Heart right ventricle (tissue), 16 donors: ENCODE data around the gene DNAAF8. TPM values are rescaled to one million over a fixed set of nuclear protein-coding genes. Genes with fewer than 3 reads are reported as not detected.

ENCODE experiments used
- ATAC-seq, 8 donors: fragments of 200-7000 bp; cut with Tn5 transposase; one replicate each; pipeline ENCODE4 v1.9.1; 2020; ENCODE audit warnings: mild to moderate bottlenecking in 8 of 8, moderate library complexity in 8 of 8, moderate number of reproducible peaks in 1 of 8
- DNase-seq, 2 donors: peaks; one replicate each; pipeline ENCODE4 v3.0.0-alpha.2; 2020
- H3K27ac ChIP-seq, 10 donors: fragments of 200-600 bp; sonication (generic) in 2 of 10; one replicate each; pipeline versions ENCODE4 v1.5.0 to v1.8.0; 2020 to 2022; ENCODE audit warnings: mild to moderate bottlenecking in 3 of 10
- H3K27me3 ChIP-seq, 7 donors: fragments of 200-600 bp; one replicate each; pipeline ENCODE4 v1.8.0; 2021 to 2022; ENCODE audit warnings: mild to moderate bottlenecking in 2 of 7
- H3K36me3 ChIP-seq, 9 donors: fragments of 200-600 bp; sonication (generic) in 1 of 9; one replicate each; pipeline versions ENCODE4 v1.5.0 to v1.8.0; 2020 to 2022; ENCODE audit warnings: mild to moderate bottlenecking in 2 of 9
- H3K4me1 ChIP-seq, 9 donors: fragments of 200-600 bp; sonication (generic) in 1 of 9; one replicate each; pipeline versions ENCODE4 v1.5.0 to v1.8.0; 2020 to 2022; ENCODE audit warnings: mild to moderate bottlenecking in 4 of 9
- H3K4me3 ChIP-seq, 10 donors: fragments of 200-600 bp; sonication (generic) in 2 of 10; one replicate each; pipeline versions ENCODE4 v1.5.0 to v1.8.0; 2020 to 2022; ENCODE audit warnings: mild to moderate bottlenecking in 7 of 10, moderate library complexity in 2 of 10
- H3K9me3 ChIP-seq, 11 donors: fragments of 200-600 bp in 10 of 11; sonication (generic) in 2 of 11; one replicate each; pipeline versions ENCODE4 v1.5.0 to v1.8.0; 2013 to 2022; ENCODE audit warnings: mild to moderate bottlenecking in 2 of 11, control low read depth in 1 of 11, moderate library complexity in 1 of 11
- CTCF ChIP-seq, 9 donors: fragments of 200-600 bp; sonication (generic) in 2 of 9; IDR thresholded peaks; one replicate each; pipeline versions ENCODE4 v1.5.0 to v1.8.0; 2021 to 2022; ENCODE audit warnings: antibody characterized with exemption in 9 of 9, mild to moderate bottlenecking in 5 of 9, moderate library complexity in 1 of 9
- WGBS, 2 donors: extraction: QIAGEN DNeasy Blood & Tissue Kit; methylation state at CpG; one replicate each; pipeline ENCODE4 v1.1.7; 2013; ENCODE audit warnings: inconsistent platforms in 1 of 2; 5-methylcytosine and 5-hydroxymethylcytosine counted together
- intact Hi-C, 10 donors: fragments of 100-400 bp; cut with DNase I; formaldehyde crosslinking; loops; one replicate each; pipeline versions ENCODE4 v1.11.1 to v1.14.2; 2022
- polyA plus RNA-seq, 2 donors: library from polyadenylated mRNA; stranded (reverse); fragments of 200-250 nt; gene quantifications; one replicate each; pipeline ENCODE4 v1.2.3, GENCODE V29; 2013
- total RNA-seq, 10 donors: library from RNA; stranded (reverse); fragmentation: NEBNext Ultra II Directional in 3 of 10; extraction: Animal tissue kit (Norgen Biotek cat#: 25700) in 3 of 10; gene quantifications; one replicate each; pipeline versions ENCODE4 v1.2.1 to v1.2.4, GENCODE V29; 2021 to 2023
- donor health status: Arrhythmogenic right ventricular cardiomyopathy.
- donor health status: ischemic (EF 13 %, LVEDD 7.1; RV severe dilation, severe dysfunction).
- donor health status: healthy with polysubstance abuse.
- donor health status: DM: no; HTN: yes; CAD: no.
- donor health status: DM: no; HTN: no; CAD: no.
- donor health status: ischemic (EF 25% LVEDD 6.9; RV normal size, moderate dysfunction).
- donor health status: ischemic (EF 25% LVEDD 5.7; RV mildly dilated, moderate dysfunction).
- donor health status: healthy.
- donor health status: DM: yes; HTN: yes; CAD: no.
- donor health status: Ischemic cardiomyopathy.
- donor health status: ischemic (EF 35%, LVEDD 5.7; RV mildly dilated, moderate dysfunction).
- donor health status: nonischemic (EF 11% LVEDD 7.7; RV severe dilation, severe dysfunction).
- donor health status: DM: yes; HTN: yes; CAD: no.
- donor health status: PGD.
- donor health status: ischemic (EF 29% LVEDD 5.4; RV normal size, mild dysfunction).
- donor health status: nonischemic (EF 23%, LVEDD 6.1; RV moderate dilation, normal function).

Gene DNAAF8
- total and polyA plus RNA-seq, 12 donors = 0.32 to 1.9 (median 1.1) TPM; not detected in 2

- Histone ChIP-seq H3K36me3 (peaks cover 0 to 100% (median 58%) of the 10 kb centered on the region in 9 donors), H3K4me3 (no peak overlapping the region), H3K9me3 (peaks cover 0 to 7% (median 0%) of the 10 kb centered on the region in 11 donors), H3K27me3 (no peaks in the 10 kb centered on the region), H3K27ac (no peak overlapping the region), H3K4me1 (no peaks in the 10 kb centered on the region)
- ATAC-seq = no peak
- intact Hi-C loops = no loop called here
- DNase-seq = no peak
- WGBS, 2 donors = 98 to 99% methylated on average over 4 of the region's 4 CpGs
- no peak for TF ChIP-seq CTCF (IDR thresholded peaks at IDR 0.05)
Measured at GRCh38 chr16:4754865-4755264, 20.5 kb downstream of the DNAAF8 start.

GRCh38 chr16:4755687-4756086, 21.4 kb downstream of the DNAAF8 start:
- H3K4me1 ChIP-seq = no peaks in the 10 kb centered on the region

GRCh38 chr16:4760221-4760910, 26.0 kb downstream of the DNAAF8 start:
- 90 to 91% methylated on average over 23 of the region's 23 CpGs for WGBS, 2 donors
- H3K27me3 ChIP-seq = no peaks in the 10 kb centered on the region
- no peaks in the 10 kb centered on the region for H3K9me3 ChIP-seq
- intact Hi-C loops = no loop called here
- H3K4me3 ChIP-seq = no peak overlapping the region
- DNase-seq = no peak
- H3K4me1 ChIP-seq = peaks cover 0 to 16% (median 5%) of the 10 kb centered on the region in 9 donors
- no peak for TF ChIP-seq CTCF (IDR thresholded peaks at IDR 0.05)
- no peak for ATAC-seq
- no peak overlapping the region for H3K27ac ChIP-seq
- peaks cover 5 to 97% (median 49%) of the 10 kb centered on the region in 9 donors for H3K36me3 ChIP-seq

More at GRCh38 chr16:4755687-4756086, 21.4 kb downstream of the DNAAF8 start:
- no peak for ATAC-seq
- no peak for DNase-seq
- no peak for TF ChIP-seq CTCF (IDR thresholded peaks at IDR 0.05)
- Histone ChIP-seq H3K27me3 (no peaks in the 10 kb centered on the region), H3K27ac (no peak overlapping the region), H3K36me3 (peaks cover 3 to 100% (median 65%) of the 10 kb centered on the region in 9 donors), H3K4me3 (no peak overlapping the region), H3K9me3 (peaks cover 0 to 7% (median 0%) of the 10 kb centered on the region in 11 donors)
- WGBS, 2 donors = 97 to 100% methylated on average over 6 of the region's 6 CpGs
- intact Hi-C loops = no loop called here

- Histone ChIP-seq H3K4me3 (no peak overlapping the region), H3K27ac (no peak overlapping the region), H3K4me1 (peaks cover 5 to 30% (median 18%) of the 10 kb centered on the region in 9 donors), H3K36me3 (peaks cover 5 to 82% (median 42%) of the 10 kb centered on the region in 9 donors), H3K27me3 (no peaks in the 10 kb centered on the region), H3K9me3 (no peaks in the 10 kb centered on the region)
- TF ChIP-seq CTCF (IDR thresholded peaks at IDR 0.05) = no peak
- DNase-seq (no peak), ATAC-seq (no peak)
- intact Hi-C loops = no loop called here
- 88 to 95% methylated on average over 9 of the region's 9 CpGs for WGBS, 2 donors
Measured at GRCh38 chr16:4762205-4762604, 27.9 kb downstream of the DNAAF8 start.
